HG02571 (cell line): Measurements from ENCODE around the gene SRP14.
"Not testable (repeated sequence)": the region's sequence is repeated elsewhere in the genome, so short reads cannot be mapped to it uniquely, and the experiment has no call there.

Experiments
- ATAC-seq: cut with Tn5 transposase; IDR thresholded peaks from one replicate; pipeline ENCODE4 v1.9.1; 2021; ENCODE audit warnings: mild to moderate bottlenecking, moderate library complexity; ENCODE audit not compliant: unreplicated experiment

SRP14 gene

GRCh38 chr15:40038638-40039543, at the start of gene SRP14:
Gene SRP14 (minus strand): TSS chr15:40039181. CDS start chr15:40039116, 65 bp downstream.
- ATAC-seq: peak; percentile 91

- ATAC-seq: no peak
Observed at GRCh38 chr15:40087991-40088928, 49.3 kb upstream of the SRP14 start.

- no peak for ATAC-seq
Observed at GRCh38 chr15:40087068-40087810, 48.3 kb upstream of the SRP14 start.

GRCh38 chr15:40085266-40085665, 46.3 kb upstream of the SRP14 start:
- no peak for ATAC-seq

- ATAC-seq: no peak
Observed at GRCh38 chr15:40084650-40085049, 45.7 kb upstream of the SRP14 start.

GRCh38 chr15:40082195-40082883, 43.4 kb upstream of the SRP14 start:
- no peak for ATAC-seq

GRCh38 chr15:40081691-40082194, 42.8 kb upstream of the SRP14 start:
- no peak for ATAC-seq

GRCh38 chr15:40080847-40081246, 41.9 kb upstream of the SRP14 start:
- ATAC-seq: no peak

GRCh38 chr15:40080104-40080503, 41.1 kb upstream of the SRP14 start:
- no peak for ATAC-seq

GRCh38 chr15:40079456-40079855, 40.5 kb upstream of the SRP14 start:
- ATAC-seq: no peak

- ATAC-seq: no peak
Observed at GRCh38 chr15:40075298-40076044, 36.5 kb upstream of the SRP14 start.

GRCh38 chr15:40074656-40075055, 35.7 kb upstream of the SRP14 start:
- not testable (repeated sequence) for ATAC-seq

GRCh38 chr15:40073716-40074490, 34.9 kb upstream of the SRP14 start:
- ATAC-seq: not testable (repeated sequence)

GRCh38 chr15:40072216-40072990, 33.4 kb upstream of the SRP14 start:
- ATAC-seq: no peak

GRCh38 chr15:40070608-40071218, 31.7 kb upstream of the SRP14 start:
- ATAC-seq: no peak

GRCh38 chr15:40070166-40070557, 31.2 kb upstream of the SRP14 start:
- ATAC-seq: no peak
